Activated T-helper 9 cell treated with anti-CD3 and anti-CD28 coated beads, Interleukin-2, amount 50 U/mL, for 16 hours (primary cell): ENCODE data around the gene PMAIP1.
A peak's percentile ranks its signal among the peaks of the same experiment; 100 is the strongest.

Experiments
- DNase-seq: peaks from one replicate; pipeline ENCODE4 v3.0.0-alpha.2; 2020; ENCODE audit warnings: low read depth

Gene PMAIP1

DNA sequence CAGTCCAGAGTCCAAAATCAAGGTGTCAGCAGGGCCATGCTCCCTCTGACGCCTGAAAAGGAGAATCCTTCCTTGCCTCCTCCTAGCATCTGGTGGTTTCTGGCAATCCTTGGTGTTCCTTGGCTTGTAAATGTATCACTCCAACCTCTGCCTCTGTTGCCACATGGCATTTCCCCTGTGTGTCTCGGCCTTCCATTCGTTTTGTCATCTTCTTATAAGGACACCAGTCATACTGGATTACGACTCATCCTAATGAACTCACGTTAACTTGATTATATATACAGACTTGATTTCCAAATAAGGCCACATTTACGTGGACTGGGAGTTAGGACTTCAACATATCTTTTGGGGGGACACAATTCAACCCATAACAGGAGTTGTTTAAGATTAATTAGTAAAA lies 15.8 kb downstream of the PMAIP1 start:
- DNase-seq, result no peak

GRCh38 chr18:59916746-59917145 lies 16.9 kb downstream of the PMAIP1 start:
- DNase-seq, result no peak

DNA sequence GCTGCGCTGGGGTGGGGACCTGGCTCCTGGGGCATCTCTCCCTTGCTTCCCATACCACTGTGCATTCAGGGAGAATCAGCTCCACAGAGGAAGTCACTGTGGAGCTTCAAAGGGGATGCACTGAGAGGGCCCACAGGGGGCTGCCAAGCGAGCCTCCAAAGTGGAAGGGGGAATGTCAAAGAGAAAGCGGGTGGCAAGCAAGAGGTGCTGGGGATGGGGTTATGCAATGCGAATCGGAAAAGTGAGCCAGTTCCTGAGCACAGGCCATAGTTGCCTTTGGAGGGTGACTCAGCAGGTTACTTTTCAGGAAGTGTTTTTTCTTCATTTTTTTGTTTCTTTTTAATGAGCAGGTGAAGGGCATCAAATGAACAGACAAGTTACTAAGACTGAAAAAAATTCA lies 17.6 kb downstream of the PMAIP1 start:
- no peak for DNase-seq

GRCh38 chr18:59918320-59918755 lies 18.5 kb downstream of the PMAIP1 start:
- DNase-seq, result no peak

GRCh38 chr18:59918997-59919396 lies 19.2 kb downstream of the PMAIP1 start:
- DNase-seq, result no peak

GRCh38 chr18:59921384-59921891 lies 21.6 kb downstream of the PMAIP1 start:
- DNase-seq, result peak; percentile 15

GRCh38 chr18:59923539-59924196 lies 23.9 kb downstream of the PMAIP1 start:
- DNase-seq, result no peak

- no peak for DNase-seq
Measured at GRCh38 chr18:59926131-59926530, 26.3 kb downstream of the PMAIP1 start.

GRCh38 chr18:59927246-59927825 lies 27.5 kb downstream of the PMAIP1 start:
- DNase-seq, result no peak

GRCh38 chr18:59928201-59928600 lies 28.4 kb downstream of the PMAIP1 start:
- DNase-seq, result no peak

GRCh38 chr18:59929621-59930295 lies 30.0 kb downstream of the PMAIP1 start:
- DNase-seq, result no peak

DNA sequence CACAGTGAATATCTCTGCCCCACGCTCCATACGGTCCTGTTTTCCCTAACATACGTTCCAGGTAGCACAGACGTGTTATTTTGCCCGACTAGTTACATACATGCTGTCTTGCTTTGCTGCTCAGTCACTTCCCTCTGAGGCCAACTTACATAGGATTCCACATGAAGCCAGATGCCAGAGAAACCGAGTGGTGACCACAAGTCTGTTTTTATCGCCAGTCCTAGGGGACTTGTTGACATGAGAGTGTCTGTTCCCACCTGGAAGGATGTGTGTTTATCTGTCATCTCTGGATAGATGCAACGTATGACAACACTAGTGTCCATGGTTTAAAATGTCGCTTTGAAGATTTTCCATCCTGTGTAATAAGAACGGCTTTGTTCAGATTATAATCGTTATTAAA lies 32.6 kb downstream of the PMAIP1 start:
- DNase-seq, result no peak

- DNase-seq, result no peak
Measured at GRCh38 chr18:59938676-59939075, 38.9 kb downstream of the PMAIP1 start.

DNA sequence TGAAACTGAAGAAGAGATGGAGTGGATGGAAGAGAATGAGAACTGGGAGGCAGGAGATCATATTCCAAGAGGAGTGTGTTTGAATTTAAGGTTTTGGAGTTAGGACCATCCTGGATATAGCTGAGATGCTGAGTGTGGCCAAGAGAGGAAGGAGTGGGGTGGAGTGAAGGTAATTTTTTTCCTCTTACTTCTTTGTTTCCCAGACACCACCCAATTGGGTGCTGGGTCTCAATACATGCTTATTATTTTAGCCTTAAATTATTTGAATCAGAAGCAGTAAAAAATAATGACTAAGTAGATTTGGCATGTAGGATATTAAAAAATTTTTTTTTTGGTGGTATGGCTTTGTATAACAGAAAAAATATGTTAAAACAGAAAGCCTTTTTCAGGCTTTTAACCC lies 39.3 kb downstream of the PMAIP1 start:
- no peak for DNase-seq

DNA sequence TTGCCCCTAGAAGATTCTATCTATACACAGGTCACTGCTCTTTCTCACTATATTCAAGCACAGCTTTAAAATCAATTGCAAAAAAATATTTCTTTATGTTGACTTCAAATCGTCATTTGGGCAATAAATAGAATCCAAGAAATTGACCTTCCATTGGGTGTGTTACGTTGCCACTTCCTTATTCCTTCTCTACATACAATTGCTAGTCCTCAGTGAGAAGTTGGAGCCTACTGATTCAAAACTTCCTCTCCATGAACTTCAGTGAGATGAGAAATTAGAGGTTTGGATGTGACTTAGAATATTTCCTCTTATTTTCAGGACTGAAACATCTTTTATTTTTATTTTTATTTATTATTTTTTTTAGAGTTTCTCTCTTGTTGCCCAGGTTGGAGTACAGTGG lies 40.3 kb downstream of the PMAIP1 start:
- no peak for DNase-seq

DNA sequence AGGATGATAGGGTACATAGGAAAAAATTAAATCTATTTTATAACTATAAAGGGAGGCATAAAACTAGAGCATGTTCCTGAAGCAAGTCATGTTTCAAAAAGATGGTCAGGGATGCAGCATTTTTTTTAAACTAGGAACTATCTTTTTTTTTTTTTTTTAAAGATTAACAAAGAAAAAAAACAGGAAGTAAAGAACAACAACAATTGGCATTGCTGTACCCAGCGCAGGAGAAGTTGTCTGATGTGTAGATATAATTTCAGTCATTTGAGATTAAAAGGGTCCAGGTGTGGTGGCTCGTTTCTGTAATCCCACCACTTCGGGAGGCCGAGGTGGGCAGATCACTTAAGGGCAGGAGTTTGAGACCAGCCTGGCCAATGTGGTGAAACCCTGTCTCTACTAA lies 41.5 kb downstream of the PMAIP1 start:
- no peak for DNase-seq

- no peak for DNase-seq
Measured at GRCh38 chr18:59942601-59943000, 42.8 kb downstream of the PMAIP1 start.

GRCh38 chr18:59945544-59945943 lies 45.7 kb downstream of the PMAIP1 start:
- no peak for DNase-seq

- no peak for DNase-seq
Measured at GRCh38 chr18:59950215-59950944, 50.6 kb downstream of the PMAIP1 start.

DNA sequence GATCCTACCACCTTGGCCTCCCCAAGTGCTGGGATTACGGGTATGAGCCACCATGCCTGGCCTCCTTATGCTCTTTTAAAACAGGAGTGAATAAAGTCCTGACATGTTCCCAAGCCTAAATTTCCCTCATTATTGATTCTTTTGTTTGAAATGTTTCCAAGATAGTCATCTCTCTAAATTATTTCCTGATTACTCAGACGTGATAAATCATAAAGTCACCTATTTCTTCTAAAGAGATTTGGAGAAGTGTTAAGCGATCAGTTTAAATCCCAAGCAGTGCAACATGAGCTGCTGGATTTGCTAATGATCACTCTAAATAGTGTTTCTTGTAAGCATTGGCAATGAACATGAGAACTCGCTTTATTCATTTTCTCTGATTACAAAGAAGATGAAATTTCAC lies 51.8 kb downstream of the PMAIP1 start:
- DNase-seq, result no peak

- no peak for DNase-seq
Measured at GRCh38 chr18:59952283-59953007, 52.6 kb downstream of the PMAIP1 start.
